SU-DHL-6 (cell line): ENCODE data around the gene SLC25A26.

ENCODE experiments used
- CTCF ChIP-seq: fragments of 200-600 bp; sonication (generic); IDR thresholded peaks from one replicate; pipeline ENCODE4 v1.5.1; 2017; ENCODE audit warnings: antibody characterized with exemption, mild to moderate bottlenecking, low read length, moderate library complexity; ENCODE audit not compliant: insufficient read depth, poor library complexity, severe bottlenecking
- EZH2phosphoT487 ChIP-seq: fragments of 200-600 bp; sonication (generic), shearing (Covaris generic); conservative IDR thresholded peaks from 2 replicates; pipeline ENCODE4 v1.6.1; 2018; ENCODE audit warnings: mild to moderate bottlenecking, antibody characterized with exemption, low read length, moderate library complexity, mixed read lengths

- TF ChIP-seq CTCF, result no peak
- TF ChIP-seq EZH2phosphoT487, result no peak
Measured at GRCh38 chr3:66355997-66356396, 135.2 kb downstream of the SLC25A26 start.
